B cell (primary cell): ENCODE results near the gene ANKRD65. TPM values are rescaled to one million over a fixed set of nuclear protein-coding genes. Genes with fewer than 3 reads are reported as not detected.

Source experiments
- ATAC-seq: fragments of 200-7000 bp; cut with Tn5 transposase; one replicate; pipeline ENCODE4 v1.10.0; 2021; ENCODE audit warnings: low read depth, mild to moderate bottlenecking, moderate number of reproducible peaks, moderate library complexity
- CTCF ChIA-PET: fragments of 350-600 bp; sonication (Branson Sonifier 250); formaldehyde crosslinking; loops from one replicate; lab custom pipeline; 2021; ENCODE audit warnings: antibody characterized with exemption, inconsistent platforms; lab: Charles Lee
- POLR2A ChIA-PET: fragments of 350-600 bp; sonication (Branson Sonifier 250); formaldehyde crosslinking; loops from one replicate; lab custom pipeline; 2021; ENCODE audit warnings: antibody characterized with exemption; lab: Charles Lee
- DNase-seq: peaks from one replicate; pipeline ENCODE4 v3.0.0; 2013
- H2AFZ ChIP-seq: 2 replicates; pipeline ENCODE4 v1.6.1; 2012; ENCODE audit warnings: mild to moderate bottlenecking, low read depth, low read length; ENCODE audit not compliant: insufficient read depth, poor library complexity, severe bottlenecking
- H3K27ac ChIP-seq, 2 donors: 1 replicate in 1 of 2; 2 replicates in 1 of 2; pipeline ENCODE4 v1.5.1; 2012 to 2013; ENCODE audit warnings: low read length in 2 of 2, mild to moderate bottlenecking in 2 of 2, moderate library complexity in 1 of 2
- H3K27me3 ChIP-seq, 4 experiments: fragments of 200-600 bp in 1 of 4; sonication (generic) in 1 of 4; replicated peaks in 1 of 4; 1 replicate in 2 of 4; 2 replicates in 2 of 4; pipeline versions ENCODE4 v1.6.1 to v1.7.0; 2013 to 2016; ENCODE audit warnings: low read length in 3 of 4, mild to moderate bottlenecking in 2 of 4, mixed read lengths in 1 of 4, moderate library complexity in 1 of 4; ENCODE audit not compliant: insufficient read depth in 4 of 4, control insufficient read depth in 3 of 4; ENCODE audit errors: control extremely low read depth in 1 of 4
- H3K36me3 ChIP-seq, 2 experiments: replicated peaks in 1 of 2; 1 replicate in 1 of 2; 2 replicates in 1 of 2; pipeline versions ENCODE4 v1.6.1 to v1.7.1; 2013; ENCODE audit warnings: low read length in 1 of 2; ENCODE audit not compliant: insufficient read depth in 2 of 2, control insufficient read depth in 1 of 2; ENCODE audit errors: control extremely low read depth in 1 of 2, extremely low read depth in 1 of 2
- H3K4me1 ChIP-seq, 2 donors: fragments of 200-600 bp in 1 of 2; sonication (generic) in 1 of 2; 1 replicate in 1 of 2; 2 replicates in 1 of 2; pipeline versions ENCODE4 v1.5.1 to v1.6.1; 2013 to 2017; ENCODE audit warnings: low read length in 2 of 2; ENCODE audit not compliant: control insufficient read depth in 2 of 2, insufficient read depth in 2 of 2
- H3K4me2 ChIP-seq: replicated peaks from 2 replicates; pipeline ENCODE3; 2012; ENCODE audit warnings: mild to moderate bottlenecking, low read depth, low read length; ENCODE audit not compliant: poor library complexity, severe bottlenecking
- H3K4me3 ChIP-seq, 5 experiments: fragments of 200-600 bp in 1 of 5; sonication (generic) in 1 of 5; 1 replicate in 3 of 5; 2 replicates in 2 of 5; pipeline versions ENCODE4 v1.5.1 to v1.7.0; 2011 to 2016; ENCODE audit warnings: low read length in 4 of 5, mild to moderate bottlenecking in 4 of 5, low read depth in 2 of 5, control low read depth in 1 of 5, moderate library complexity in 1 of 5; ENCODE audit not compliant: insufficient read depth in 1 of 5; ENCODE audit errors: control extremely low read depth in 1 of 5, extremely low read depth in 1 of 5
- H3K79me2 ChIP-seq: fragments of 200-600 bp; sonication (generic); one replicate; pipeline ENCODE4 v1.6.0; 2016; ENCODE audit warnings: low read length; ENCODE audit not compliant: control insufficient read depth, insufficient read depth
- H3K9ac ChIP-seq: fragments of 200-600 bp; sonication (generic); 2 replicates; pipeline ENCODE4 v1.6.1; 2017; ENCODE audit warnings: mild to moderate bottlenecking, low read length, moderate library complexity
- H3K9me3 ChIP-seq, 3 donors: one replicate each; pipeline versions ENCODE4 v1.6.1 to v1.7.1; 2013; ENCODE audit warnings: low read length in 2 of 3; ENCODE audit not compliant: control insufficient read depth in 2 of 3, insufficient read depth in 1 of 3; ENCODE audit errors: control extremely low read depth in 1 of 3
- H4K20me1 ChIP-seq: 2 replicates; pipeline ENCODE4 v1.6.0; 2012; ENCODE audit warnings: mild to moderate bottlenecking, low read length; ENCODE audit not compliant: insufficient read depth, control insufficient read depth, poor library complexity, severe bottlenecking
- H3K27ac Mint-ChIP-seq: one replicate; pipeline ENCODE4 v1.8.0; 2021; ENCODE audit warnings: mixed read lengths
- H3K27me3 Mint-ChIP-seq: one replicate; pipeline ENCODE4 v1.8.0; 2021; ENCODE audit warnings: mixed read lengths
- H3K4me1 Mint-ChIP-seq: one replicate; pipeline ENCODE4 v1.8.0; 2021; ENCODE audit warnings: mixed read lengths
- H3K4me3 Mint-ChIP-seq: one replicate; pipeline ENCODE4 v1.8.0; 2021; ENCODE audit warnings: mixed read lengths
- H3K9me3 Mint-ChIP-seq: one replicate; pipeline ENCODE4 v1.8.0; 2022; ENCODE audit warnings: mixed read lengths; ENCODE audit not compliant: insufficient read depth
- CTCF ChIP-seq: fragments of 200-600 bp; IDR thresholded peaks from one replicate; pipeline ENCODE4 v1.8.0; 2022; ENCODE audit warnings: antibody characterized with exemption, mild to moderate bottlenecking
- EZH2 ChIP-seq: IDR thresholded peaks from 2 replicates; pipeline ENCODE4 v1.6.1; 2012; ENCODE audit warnings: borderline replicate concordance, low read depth, mild to moderate bottlenecking, moderate library complexity, low read length; ENCODE audit not compliant: insufficient read depth, poor library complexity, severe bottlenecking
- WGBS: methylation state at CpG from one replicate; pipeline ENCODE4 v1.1.5; 2013; ENCODE audit warnings: missing lambda C conversion rate; ENCODE audit not compliant: insufficient coverage; 5-methylcytosine and 5-hydroxymethylcytosine counted together
- intact Hi-C: fragments of 100-400 bp; cut with micrococcal nuclease; formaldehyde crosslinking; loops from one replicate; pipeline ENCODE4 v1.10.0; 2022
- polyA plus RNA-seq: library from polyadenylated mRNA; depleted of rRNA; stranded (reverse); fragments of >200 nt; gene quantifications from 2 replicates; pipeline ENCODE4 v1.2.3, GENCODE V29; 2012
- total RNA-seq, 2 donors: library from RNA; stranded (reverse); fragments of 120-200 nt in 1 of 2; gene quantifications; 1 replicate in 1 of 2; 2 replicates in 1 of 2; pipeline versions ENCODE4 v1.2.3 to v1.2.4, GENCODE V29; 2013 to 2022

Gene ANKRD65
- total and polyA plus RNA-seq, 2 donors (not counting 1 experiment from before 2014, with no cell fraction given), result 0.12 TPM; not detected in 1

GRCh38 chr1:1437033-1437903 lies 16.2 kb upstream of the ANKRD65 start:
- Histone ChIP-seq H3K9me3 (peaks cover 0 to 31% (median 0%) of the 10 kb centered on the region in 3 donors), H3K4me2 (no peak overlapping the region), H3K36me3 (no peaks in the 10 kb centered on the region), H4K20me1 (no peaks in the 10 kb centered on the region), H3K4me1 (peaks cover 35 to 44% of the 10 kb centered on the region in 2 donors), H3K4me3 (no peak overlapping the region), H3K27ac (no peak overlapping the region), H3K9ac (no peak overlapping the region), H3K79me2 (no peaks in the 10 kb centered on the region), H3K27me3 (peaks cover 0 to 69% (median 33%) of the 10 kb centered on the region in 4 experiments), H2AFZ (no peak overlapping the region)
- ChIA-PET POLR2A (no interaction called here), CTCF (interaction anchor here (0.5 kb wide), 1 partner anchor 29 kb away, joined by 5 read pairs; no protein-coding TSS in a partner anchor)
- no peak overlapping the region for H3K27ac Mint-ChIP-seq
- peaks cover 28% of the 10 kb centered on the region for H3K27me3 Mint-ChIP-seq
- H3K4me1 Mint-ChIP-seq, result peaks cover 15% of the 10 kb centered on the region
- ATAC-seq (no peak), DNase-seq (peak; percentile 10)
- no peak overlapping the region for H3K4me3 Mint-ChIP-seq
- WGBS, result 85% methylated on average over 31 of the region's 31 CpGs
- no peak for TF ChIP-seq EZH2
- TF ChIP-seq CTCF, result no peak
- no peaks in the 10 kb centered on the region for H3K9me3 Mint-ChIP-seq
- intact Hi-C loops, result no loop called here

- Mint-ChIP-seq H3K4me1 (peaks cover 15% of the 10 kb centered on the region), H3K27me3 (peaks cover 24% of the 10 kb centered on the region), H3K4me3 (peak overlapping the region; percentile 64), H3K27ac (no peak overlapping the region), H3K9me3 (no peaks in the 10 kb centered on the region)
- DNase-seq, result peak; percentile 21
- H3K9ac ChIP-seq, result no peak overlapping the region
- WGBS, result over 99% methylated on average over 7 of the region's 7 CpGs
- H3K9me3 ChIP-seq, result peaks cover 0 to 31% (median 0%) of the 10 kb centered on the region in 3 donors
- H3K4me1 ChIP-seq, result peaks cover 35 to 44% of the 10 kb centered on the region in 2 donors
- H2AFZ ChIP-seq, result no peak overlapping the region
- no peaks in the 10 kb centered on the region for H3K79me2 ChIP-seq
- H3K4me2 ChIP-seq, result peak overlapping the region; percentile 86
- H4K20me1 ChIP-seq, result no peaks in the 10 kb centered on the region
- CTCF ChIA-PET, result no interaction called here
- no peak for TF ChIP-seq EZH2
- TF ChIP-seq CTCF, result no peak
- H3K27ac ChIP-seq, result no peak overlapping the region
- intact Hi-C loops, result no loop called here
- ATAC-seq, result no peak
- POLR2A ChIA-PET, result no interaction called here
- no peaks in the 10 kb centered on the region for H3K36me3 ChIP-seq
- no peak overlapping the region for H3K4me3 ChIP-seq
- H3K27me3 ChIP-seq, result peaks cover 0 to 73% (median 33%) of the 10 kb centered on the region in 4 experiments
Observed at GRCh38 chr1:1436630-1437032, 15.6 kb upstream of the ANKRD65 start.
